Lung (tissue), 12 donors: ENCODE data around the gene HPS4. TPM values are rescaled to one million over a fixed set of nuclear protein-coding genes. Genes with fewer than 3 reads are reported as not detected.

Experiments
- ATAC-seq: fragments of 200-7000 bp; cut with Tn5 transposase; one replicate; pipeline ENCODE4 v1.9.1; 2020; ENCODE audit warnings: moderate number of reproducible peaks; ENCODE audit not compliant: insufficient read depth, low FRiP score
- DNase-seq, 3 donors: peaks; one replicate each; pipeline ENCODE4 v3.0.0-alpha.2; 2013 to 2017
- H3K27ac ChIP-seq, 2 donors: one replicate each; pipeline ENCODE4 v1.5.1; 2013; ENCODE audit warnings: mild to moderate bottlenecking in 2 of 2, moderate library complexity in 2 of 2, control low read depth in 1 of 2, inconsistent platforms in 1 of 2, low read depth in 1 of 2, low read length in 1 of 2
- H3K27me3 ChIP-seq, 3 donors: one replicate each; pipeline ENCODE4 v1.5.1; 2013; ENCODE audit warnings: low read length in 2 of 3; ENCODE audit not compliant: control insufficient read depth in 3 of 3, insufficient read depth in 3 of 3
- H3K36me3 ChIP-seq, 4 donors: one replicate each; pipeline ENCODE4 v1.5.1; 2013; ENCODE audit warnings: low read length in 4 of 4, mild to moderate bottlenecking in 1 of 4, moderate library complexity in 1 of 4; ENCODE audit not compliant: control insufficient read depth in 4 of 4, insufficient read depth in 4 of 4
- H3K4me1 ChIP-seq, 5 donors: one replicate each; pipeline ENCODE4 v1.5.1; 2013; ENCODE audit warnings: low read length in 5 of 5, mild to moderate bottlenecking in 2 of 5, moderate library complexity in 1 of 5; ENCODE audit not compliant: control insufficient read depth in 5 of 5, insufficient read depth in 5 of 5
- H3K4me3 ChIP-seq: one replicate; pipeline ENCODE4 v1.5.1; 2013; ENCODE audit warnings: mild to moderate bottlenecking, control low read depth, moderate library complexity
- H3K9ac ChIP-seq, 2 donors: one replicate each; pipeline ENCODE4 v1.5.1; 2013; ENCODE audit warnings: low read length in 2 of 2, control low read depth in 1 of 2; ENCODE audit not compliant: insufficient read depth in 1 of 2
- H3K9me3 ChIP-seq, 4 donors: one replicate each; pipeline ENCODE4 v1.5.1; 2013; ENCODE audit warnings: low read length in 3 of 4, mild to moderate bottlenecking in 1 of 4, moderate library complexity in 1 of 4; ENCODE audit not compliant: control insufficient read depth in 4 of 4, insufficient read depth in 3 of 4
- WGBS, 2 donors: extraction: QIAGEN DNeasy Blood & Tissue Kit; methylation state at CpG; one replicate each; pipeline ENCODE4 v1.1.7; 2013; 5-methylcytosine and 5-hydroxymethylcytosine counted together
- polyA plus RNA-seq, 2 donors: library from polyadenylated mRNA; stranded (reverse); fragments of 200-250 nt; gene quantifications; one replicate each; pipeline ENCODE4 v1.2.1, GENCODE V29; 2013
- total RNA-seq, 2 donors: library from RNA; depleted of rRNA in 1 of 2; stranded (reverse); fragments of >200 nt in 1 of 2; gene quantifications; one replicate each; pipeline ENCODE4 v1.2.1, GENCODE V29; 2014 to 2021
- TF ChIP-seq, protein P1 (sequence below): IDR thresholded peaks from 2 replicates; pipeline ENCODE4 v1.5.1; 2012; ENCODE audit warnings: mild to moderate bottlenecking; ENCODE audit errors: control extremely low read depth, extremely low read depth
- donor health status: control.
- donor health status: control.
- donor health status: Bipolar disorder and iron deficiency.
- donor health status: healthy.
- donor health status: DM: yes; HTN: yes; CAD: no.

The HPS4 gene
- total and polyA plus RNA-seq, 4 donors, result 14.0 to 48.5 (median 23.4) TPM

GRCh38 chr22:26406118-26406517, 77.5 kb downstream of the HPS4 start:
- Histone ChIP-seq H3K27me3 (peaks cover 0 to 7% (median 4%) of the 10 kb centered on the region in 3 donors), H3K4me1 (no peaks in the 10 kb centered on the region), H3K9me3 (peaks cover 0 to 1% (median 0%) of the 10 kb centered on the region in 4 donors), H3K27ac (no peak overlapping the region), H3K9ac (no peak overlapping the region), H3K4me3 (no peak overlapping the region), H3K36me3 (no peaks in the 10 kb centered on the region)
- TF ChIP-seq, protein P1, sequence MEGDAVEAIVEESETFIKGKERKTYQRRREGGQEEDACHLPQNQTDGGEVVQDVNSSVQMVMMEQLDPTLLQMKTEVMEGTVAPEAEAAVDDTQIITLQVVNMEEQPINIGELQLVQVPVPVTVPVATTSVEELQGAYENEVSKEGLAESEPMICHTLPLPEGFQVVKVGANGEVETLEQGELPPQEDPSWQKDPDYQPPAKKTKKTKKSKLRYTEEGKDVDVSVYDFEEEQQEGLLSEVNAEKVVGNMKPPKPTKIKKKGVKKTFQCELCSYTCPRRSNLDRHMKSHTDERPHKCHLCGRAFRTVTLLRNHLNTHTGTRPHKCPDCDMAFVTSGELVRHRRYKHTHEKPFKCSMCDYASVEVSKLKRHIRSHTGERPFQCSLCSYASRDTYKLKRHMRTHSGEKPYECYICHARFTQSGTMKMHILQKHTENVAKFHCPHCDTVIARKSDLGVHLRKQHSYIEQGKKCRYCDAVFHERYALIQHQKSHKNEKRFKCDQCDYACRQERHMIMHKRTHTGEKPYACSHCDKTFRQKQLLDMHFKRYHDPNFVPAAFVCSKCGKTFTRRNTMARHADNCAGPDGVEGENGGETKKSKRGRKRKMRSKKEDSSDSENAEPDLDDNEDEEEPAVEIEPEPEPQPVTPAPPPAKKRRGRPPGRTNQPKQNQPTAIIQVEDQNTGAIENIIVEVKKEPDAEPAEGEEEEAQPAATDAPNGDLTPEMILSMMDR, result no peak
- WGBS, 2 donors, result 85 to 90% methylated on average over 4 of the region's 4 CpGs
- ATAC-seq, result no peak
- no peak for DNase-seq

- TF ChIP-seq, protein P1, result no peak
- Histone ChIP-seq H3K27me3 (peaks cover 0 to 4% (median 1%) of the 10 kb centered on the region in 3 donors), H3K4me3 (no peak overlapping the region), H3K36me3 (no peaks in the 10 kb centered on the region), H3K9ac (no peak overlapping the region), H3K4me1 (no peaks in the 10 kb centered on the region), H3K9me3 (peaks cover 0 to 1% (median 0%) of the 10 kb centered on the region in 4 donors), H3K27ac (no peak overlapping the region)
- 27 to 28% methylated on average over 6 of the region's 6 CpGs for WGBS, 2 donors
- DNase-seq, result no peak
- no peak for ATAC-seq
Observed at GRCh38 chr22:26404851-26405421, 78.6 kb downstream of the HPS4 start.

DNA sequence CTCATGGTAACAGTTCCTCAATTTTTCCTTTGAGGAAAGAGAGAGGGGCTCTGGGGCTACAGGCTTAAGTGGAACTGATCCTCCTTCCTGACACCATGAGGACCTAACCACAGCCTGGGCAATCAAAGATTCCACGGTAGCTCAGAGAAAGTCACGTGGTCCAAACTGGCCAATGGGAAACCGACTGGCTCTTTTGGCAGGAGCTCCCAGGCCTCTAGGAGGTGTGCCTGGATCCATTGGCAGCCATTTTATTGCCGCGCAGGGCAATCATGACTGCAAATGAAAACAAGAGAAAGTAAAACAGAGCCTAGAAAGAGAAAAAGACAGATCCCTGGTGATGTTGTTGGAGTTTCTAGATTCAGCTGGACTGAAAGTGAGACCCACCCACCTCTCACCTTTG, 81.9 kb downstream of the HPS4 start:
- TF ChIP-seq, protein P1, result no peak
- Histone ChIP-seq H3K36me3 (no peaks in the 10 kb centered on the region), H3K9me3 (no peaks in the 10 kb centered on the region), H3K4me1 (no peaks in the 10 kb centered on the region), H3K4me3 (no peak overlapping the region), H3K9ac (no peak overlapping the region), H3K27me3 (peaks cover 0 to 2% (median 0%) of the 10 kb centered on the region in 3 donors), H3K27ac (no peak overlapping the region)
- WGBS, 2 donors, result 75 to 78% methylated on average over 5 of the region's 5 CpGs
- ATAC-seq (no peak), DNase-seq (no peak)

Other genes with a start within 250 kb of the HPS4 start
- gene ASPHD2, start 54.5 kb downstream of the HPS4 start, total RNA-seq, result 1 to 10 TPM in 1 of 2 donors, under 1 TPM in 1; 0.31 to 1.4 TPM
- gene ASPHD2, start 54.5 kb downstream of the HPS4 start, polyA plus RNA-seq, result 1 to 10 TPM in 1 of 2 donors, under 1 TPM in 1; 0.45 to 1.6 TPM
- gene SRRD, start 94 bp upstream of the HPS4 start, total RNA-seq, result 10 to 100 TPM; 15.6 to 17.6 TPM
- gene SRRD, start 94 bp upstream of the HPS4 start, polyA plus RNA-seq, result 10 to 100 TPM in 1 of 2 donors, 1 to 10 TPM in 1; 8.5 to 11.8 TPM
- 10 to 100 TPM; 25.5 to 37.2 TPM for gene TFIP11, start 28.7 kb upstream of the HPS4 start, total RNA-seq
- gene TFIP11, start 28.7 kb upstream of the HPS4 start, polyA plus RNA-seq, result 10 to 100 TPM; 18.4 to 23.5 TPM
- gene TPST2, start 106.3 kb upstream of the HPS4 start, total RNA-seq, result 10 to 100 TPM; 47.6 to 72.3 TPM
- gene TPST2, start 106.3 kb upstream of the HPS4 start, polyA plus RNA-seq, result 10 to 100 TPM; 32.6 to 72.2 TPM
- under 1 TPM; 0.34 to 0.57 TPM for gene CRYBB1, start 134.2 kb upstream of the HPS4 start, total RNA-seq
- gene CRYBB1, start 134.2 kb upstream of the HPS4 start, polyA plus RNA-seq, result 1 to 10 TPM in 1 of 2 donors, under 1 TPM in 1; 0.14 to 1.1 TPM
- gene CRYBA4, start 138.2 kb upstream of the HPS4 start, total RNA-seq, result not detected
- under 1 TPM; 0.06 to 0.22 TPM for gene CRYBA4, start 138.2 kb upstream of the HPS4 start, polyA plus RNA-seq
- 1 to 10 TPM; 4.6 to 5.0 TPM for gene MIAT, start 173.8 kb upstream of the HPS4 start, total RNA-seq
- 1 to 10 TPM; 1.7 to 5.4 TPM for gene MIAT, start 173.8 kb upstream of the HPS4 start, polyA plus RNA-seq